Measurements from ENCODE around the gene CTSL.

Gene CTSL

DNA sequence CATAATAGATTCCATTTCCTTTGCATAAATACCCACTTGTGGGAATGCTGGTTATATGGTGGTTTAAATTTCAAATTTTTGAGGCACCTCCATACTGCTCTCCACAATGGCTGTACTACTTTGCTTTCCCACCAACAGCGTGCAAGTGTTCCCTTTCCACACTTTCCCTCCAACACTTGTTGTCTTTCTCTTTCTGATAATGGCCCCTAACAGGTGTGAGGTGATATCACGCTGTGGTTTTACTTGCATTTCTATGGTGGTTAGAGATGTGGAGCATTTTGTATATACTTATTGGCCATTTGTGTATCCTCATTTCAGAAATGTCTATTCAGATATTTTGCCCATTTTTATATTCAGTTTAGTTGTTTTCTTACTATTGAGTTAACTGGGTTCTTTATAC lies 34.6 kb downstream of the CTSL start:
- H3K9me3 ChIP-seq, result no peaks in the 10 kb centered on the region
- peaks cover 6% of the 10 kb centered on the region for H3K27me3 ChIP-seq
- H3K36me3 ChIP-seq, result no peaks in the 10 kb centered on the region
- TF ChIP-seq, protein P1, sequence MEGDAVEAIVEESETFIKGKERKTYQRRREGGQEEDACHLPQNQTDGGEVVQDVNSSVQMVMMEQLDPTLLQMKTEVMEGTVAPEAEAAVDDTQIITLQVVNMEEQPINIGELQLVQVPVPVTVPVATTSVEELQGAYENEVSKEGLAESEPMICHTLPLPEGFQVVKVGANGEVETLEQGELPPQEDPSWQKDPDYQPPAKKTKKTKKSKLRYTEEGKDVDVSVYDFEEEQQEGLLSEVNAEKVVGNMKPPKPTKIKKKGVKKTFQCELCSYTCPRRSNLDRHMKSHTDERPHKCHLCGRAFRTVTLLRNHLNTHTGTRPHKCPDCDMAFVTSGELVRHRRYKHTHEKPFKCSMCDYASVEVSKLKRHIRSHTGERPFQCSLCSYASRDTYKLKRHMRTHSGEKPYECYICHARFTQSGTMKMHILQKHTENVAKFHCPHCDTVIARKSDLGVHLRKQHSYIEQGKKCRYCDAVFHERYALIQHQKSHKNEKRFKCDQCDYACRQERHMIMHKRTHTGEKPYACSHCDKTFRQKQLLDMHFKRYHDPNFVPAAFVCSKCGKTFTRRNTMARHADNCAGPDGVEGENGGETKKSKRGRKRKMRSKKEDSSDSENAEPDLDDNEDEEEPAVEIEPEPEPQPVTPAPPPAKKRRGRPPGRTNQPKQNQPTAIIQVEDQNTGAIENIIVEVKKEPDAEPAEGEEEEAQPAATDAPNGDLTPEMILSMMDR (IDR thresholded peaks at IDR 0.05), result no peak
- no peak overlapping the region for H3K27ac ChIP-seq
- H3K4me1 ChIP-seq (ENCODE audit: control insufficient read depth in 1 of 2, insufficient read depth in 1 of 2, low read depth in 1 of 2, low read length in 1 of 2), result no peaks in the 10 kb centered on the region
- H3K4me3 ChIP-seq (ENCODE audit: low read depth in 1 of 2, low read length in 1 of 2), result no peak overlapping the region

DNA sequence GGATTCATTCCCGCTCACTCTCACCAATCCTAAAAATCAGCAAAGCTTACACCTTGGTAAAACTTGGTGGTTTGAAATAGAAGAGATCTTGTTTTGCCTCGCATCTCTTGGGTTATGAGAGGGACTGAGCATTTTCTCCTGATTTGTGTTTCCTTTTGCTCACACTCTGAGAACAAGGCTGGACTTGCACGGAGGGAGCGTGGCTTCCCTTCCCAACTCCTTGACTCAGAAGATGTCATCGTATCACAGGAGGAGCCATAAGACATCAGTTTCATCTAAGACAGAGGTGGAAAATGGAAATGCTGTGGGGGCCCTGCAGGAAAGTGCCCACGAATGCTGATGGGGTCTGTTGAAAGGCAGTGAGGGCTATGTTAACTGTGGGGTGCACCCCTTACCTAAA lies 37.4 kb downstream of the CTSL start:
- no peaks in the 10 kb centered on the region for H3K4me1 ChIP-seq (ENCODE audit: control insufficient read depth in 1 of 2, insufficient read depth in 1 of 2, low read depth in 1 of 2, low read length in 1 of 2)
- no peaks in the 10 kb centered on the region for H3K36me3 ChIP-seq
- peaks cover 10% of the 10 kb centered on the region for H3K27me3 ChIP-seq
- H3K4me3 ChIP-seq (ENCODE audit: low read depth in 1 of 2, low read length in 1 of 2), result no peak overlapping the region
- no peak overlapping the region for H3K27ac ChIP-seq
- TF ChIP-seq, protein P1 (IDR thresholded peaks at IDR 0.05), result no peak
- no peaks in the 10 kb centered on the region for H3K9me3 ChIP-seq

DNA sequence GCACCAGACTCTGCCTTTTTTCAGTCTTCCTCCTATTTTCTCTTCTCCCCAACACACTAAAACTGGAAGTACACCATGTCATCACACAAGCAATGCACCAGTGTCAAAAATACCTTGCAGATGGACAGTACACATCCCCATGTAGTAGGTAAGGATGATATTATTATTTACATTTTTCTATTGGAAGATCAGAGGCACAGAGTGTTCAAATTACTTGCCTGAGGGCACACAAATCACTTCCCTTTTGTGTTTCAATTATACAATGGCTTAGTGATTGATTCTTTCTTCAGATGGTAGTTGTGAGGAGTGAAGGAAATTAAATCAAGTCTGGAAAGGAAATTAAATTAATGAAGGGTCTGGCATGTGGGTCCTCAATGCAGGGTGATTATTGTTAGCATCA lies 39.6 kb downstream of the CTSL start:
- no peaks in the 10 kb centered on the region for H3K4me1 ChIP-seq (ENCODE audit: control insufficient read depth in 1 of 2, insufficient read depth in 1 of 2, low read depth in 1 of 2, low read length in 1 of 2)
- no peaks in the 10 kb centered on the region for H3K9me3 ChIP-seq
- H3K27me3 ChIP-seq, result peaks cover 26% of the 10 kb centered on the region
- TF ChIP-seq, protein P1 (IDR thresholded peaks at IDR 0.05), result no peak
- no peaks in the 10 kb centered on the region for H3K36me3 ChIP-seq
- H3K4me3 ChIP-seq (ENCODE audit: low read depth in 1 of 2, low read length in 1 of 2), result no peak overlapping the region
- H3K27ac ChIP-seq, result no peak overlapping the region

DNA sequence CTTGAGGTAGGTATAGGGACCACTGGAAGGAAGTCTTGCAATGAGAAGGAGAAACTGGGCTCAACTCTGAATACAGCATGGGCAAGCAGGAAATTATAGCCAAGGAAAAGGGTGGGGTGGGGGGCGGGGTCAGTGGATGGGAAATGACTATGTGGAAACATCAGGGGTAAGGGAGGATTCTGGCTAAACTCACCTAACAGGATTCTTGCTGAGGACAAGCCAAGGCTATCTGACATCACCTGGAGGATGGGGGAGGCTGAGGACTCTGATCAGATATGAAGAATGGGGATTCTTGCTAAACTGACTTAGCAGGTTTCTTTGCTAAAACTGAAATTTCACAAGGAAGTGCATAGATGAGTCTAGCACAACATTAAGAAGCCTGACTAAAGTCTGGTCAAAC lies 40.8 kb downstream of the CTSL start:
- Histone ChIP-seq H3K4me1 (ENCODE audit: control insufficient read depth in 1 of 2, insufficient read depth in 1 of 2, low read depth in 1 of 2, low read length in 1 of 2) (no peaks in the 10 kb centered on the region), H3K27me3 (peaks cover 38% of the 10 kb centered on the region), H3K9me3 (no peaks in the 10 kb centered on the region), H3K36me3 (no peaks in the 10 kb centered on the region), H3K4me3 (ENCODE audit: low read depth in 1 of 2, low read length in 1 of 2) (no peak overlapping the region), H3K27ac (no peak overlapping the region)
- TF ChIP-seq, protein P1 (IDR thresholded peaks at IDR 0.05), result no peak

DNA sequence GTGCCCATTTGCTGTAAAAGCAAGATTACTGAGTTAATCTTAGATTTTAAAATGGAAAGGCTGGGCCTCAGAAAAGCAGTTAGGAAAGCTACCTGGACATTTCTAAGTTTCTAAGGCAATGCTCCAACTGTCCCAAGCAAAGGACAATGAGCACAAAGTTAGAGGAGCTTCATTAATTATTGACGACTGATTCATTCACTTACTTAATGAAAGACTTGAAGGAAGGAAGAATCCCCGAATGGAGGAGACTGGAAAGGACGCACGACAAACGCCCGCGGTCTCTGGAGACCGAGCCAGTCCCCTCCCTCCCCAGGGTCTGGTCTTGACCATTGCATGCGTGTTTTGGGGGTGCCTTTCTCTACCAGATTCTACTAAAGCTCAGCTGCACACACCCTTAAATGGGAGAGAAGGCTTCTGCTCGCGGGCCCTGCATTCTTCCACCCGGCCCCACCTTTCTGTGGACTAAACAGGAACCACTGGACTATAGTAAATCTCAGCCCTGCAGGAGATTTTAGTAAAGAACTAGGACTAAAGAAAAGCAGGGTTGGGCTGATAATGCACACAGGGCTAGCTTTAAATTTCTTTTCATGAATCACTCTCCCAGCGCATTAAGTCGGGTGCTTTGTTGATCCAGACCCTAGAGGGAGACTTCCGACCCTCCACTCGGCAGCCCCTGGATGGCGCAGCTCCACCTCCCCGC lies 44.8 kb downstream of the CTSL start:
- Histone ChIP-seq H3K27me3 (peaks cover 34% of the 10 kb centered on the region), H3K4me3 (ENCODE audit: low read depth in 1 of 2, low read length in 1 of 2) (no peak overlapping the region), H3K27ac (no peak overlapping the region), H3K36me3 (no peaks in the 10 kb centered on the region), H3K4me1 (ENCODE audit: control insufficient read depth in 1 of 2, insufficient read depth in 1 of 2, low read depth in 1 of 2, low read length in 1 of 2) (no peaks in the 10 kb centered on the region), H3K9me3 (no peaks in the 10 kb centered on the region)
- TF ChIP-seq, protein P1 (IDR thresholded peaks at IDR 0.05), result no peak
